Right renal pelvis (tissue), 4 donors: Measurements from ENCODE around the gene NR5A2. TPM values are rescaled to one million over a fixed set of nuclear protein-coding genes. Genes with fewer than 3 reads are reported as not detected.

Source experiments
- DNase-seq, 4 donors: peaks; one replicate each; pipeline ENCODE4 v3.0.0-alpha.2; 2013; ENCODE audit warnings: low read depth in 4 of 4, low spot score in 3 of 4, missing footprints in 1 of 4
- polyA plus RNA-seq, 4 donors: library from polyadenylated mRNA; unstranded; fragments of 120-200 nt; gene quantifications; one replicate each; pipeline ENCODE4 v1.2.1, GENCODE V29; 2013; ENCODE audit not compliant: insufficient read length in 4 of 4

The NR5A2 gene
- polyA plus RNA-seq, 4 donors: 2.1 to 2.9 (median 2.3) TPM

DNA sequence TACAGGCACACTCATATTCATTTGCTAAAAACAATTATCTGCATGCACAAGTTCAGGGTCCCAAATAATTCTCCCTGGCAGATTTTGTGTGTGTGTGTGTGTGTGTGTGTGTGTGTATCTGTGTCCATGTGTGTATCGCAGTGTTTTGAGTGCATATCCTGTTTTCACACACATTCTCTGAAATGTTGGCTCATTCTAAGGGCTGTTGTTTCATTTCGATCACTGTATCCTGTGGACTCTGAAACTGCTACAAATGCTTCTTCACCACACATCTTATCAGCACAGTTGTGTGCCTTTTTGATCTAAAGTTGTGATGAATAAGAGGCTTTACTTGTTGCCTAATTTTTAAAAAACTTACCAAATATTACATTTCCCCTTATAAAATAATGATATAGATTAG lies 34.6 kb downstream of the NR5A2 start:
- DNase-seq: no peak

DNA sequence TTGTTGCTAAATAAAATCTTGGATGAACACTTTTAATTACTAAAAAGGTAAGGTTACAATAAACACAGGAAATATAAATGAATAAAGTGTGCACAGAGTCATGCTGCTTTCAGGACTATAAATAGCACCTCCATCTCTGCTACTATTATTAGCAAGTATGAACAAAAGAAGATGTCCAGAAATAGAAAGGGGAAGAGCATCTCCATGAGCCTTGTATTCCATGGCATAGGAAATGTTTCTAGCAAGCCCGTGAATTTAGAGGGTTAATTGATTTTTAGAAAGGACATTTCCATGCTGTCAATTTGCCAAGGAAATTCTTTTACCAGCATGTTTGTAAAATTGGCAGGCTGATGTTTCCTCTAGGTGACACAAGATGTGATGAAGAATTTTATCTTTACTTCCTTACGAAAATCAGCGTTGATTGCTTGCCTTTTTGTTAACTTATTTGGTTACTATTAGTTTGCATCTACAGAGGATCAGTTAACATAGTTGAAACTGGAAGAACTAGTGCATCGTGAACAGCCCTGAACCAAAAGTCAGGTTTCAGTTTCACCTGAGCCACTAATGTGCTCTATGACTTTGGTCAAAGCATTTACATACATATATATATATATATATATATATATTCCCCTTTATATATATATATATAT lies 45.3 kb downstream of the NR5A2 start:
- no peak for DNase-seq

DNA sequence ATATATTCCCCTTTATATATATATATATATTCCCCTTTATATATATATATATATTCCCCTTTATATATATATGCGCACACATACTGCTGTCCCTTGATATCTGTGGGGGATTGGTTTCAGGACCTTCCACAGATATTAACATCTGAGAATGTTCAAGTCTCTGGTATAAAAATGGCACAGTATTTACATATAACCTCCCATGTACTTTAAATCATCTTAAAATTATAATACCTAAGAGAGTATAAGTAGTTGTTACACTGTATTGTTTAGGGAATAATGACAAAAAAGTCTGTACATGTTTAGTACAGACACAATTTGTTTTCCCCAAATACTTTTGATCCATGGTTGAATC lies 45.8 kb downstream of the NR5A2 start:
- no peak for DNase-seq

DNA sequence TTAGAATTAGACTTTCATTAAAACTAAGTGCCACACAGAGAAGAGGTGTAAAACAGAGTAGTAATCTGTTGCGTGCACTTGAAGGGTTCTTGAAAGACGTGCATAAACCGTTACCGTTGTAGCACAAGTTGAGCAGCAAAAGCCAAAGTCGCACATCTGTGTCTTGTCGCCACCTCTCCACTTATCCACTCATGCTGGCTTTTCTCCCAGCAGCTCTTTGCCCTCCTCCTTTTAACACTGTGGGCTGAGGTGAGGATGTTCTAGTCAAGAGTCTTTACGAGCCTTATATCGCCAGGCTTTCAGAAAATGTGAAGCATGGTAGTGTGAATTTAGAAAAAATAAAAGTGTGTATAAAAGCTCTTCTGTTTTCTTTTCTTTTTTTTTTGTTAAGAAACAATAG lies 48.0 kb downstream of the NR5A2 start:
- DNase-seq: no peak

DNA sequence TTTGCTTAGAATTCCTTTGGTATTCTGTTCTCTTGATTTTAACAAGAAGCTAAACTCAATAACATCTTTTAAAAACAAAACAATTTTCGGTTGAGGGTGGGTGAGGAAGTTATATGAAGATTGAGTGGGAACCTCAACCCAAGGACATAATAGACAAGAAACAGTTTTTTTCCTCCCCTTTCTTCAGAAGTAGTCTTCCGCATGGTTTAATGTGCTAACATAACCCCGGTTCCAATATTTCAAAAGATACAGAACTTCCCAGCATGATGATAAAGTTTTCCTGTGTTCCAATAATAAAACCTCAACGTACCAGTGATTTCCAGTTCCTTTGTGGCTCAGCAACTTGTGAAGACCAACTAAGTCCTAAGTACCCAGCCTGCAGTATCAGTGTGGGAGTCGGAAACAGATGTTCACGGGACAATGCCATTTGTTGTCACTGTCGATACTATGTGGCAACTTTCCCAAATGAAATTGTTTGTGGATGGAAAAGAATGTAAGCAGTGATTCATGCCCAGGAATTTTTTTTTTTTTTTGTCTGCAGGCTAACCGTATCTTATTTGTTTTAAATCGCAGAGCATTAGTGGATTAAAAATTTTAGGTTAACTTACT lies 48.5 kb downstream of the NR5A2 start:
- no peak for DNase-seq

DNA sequence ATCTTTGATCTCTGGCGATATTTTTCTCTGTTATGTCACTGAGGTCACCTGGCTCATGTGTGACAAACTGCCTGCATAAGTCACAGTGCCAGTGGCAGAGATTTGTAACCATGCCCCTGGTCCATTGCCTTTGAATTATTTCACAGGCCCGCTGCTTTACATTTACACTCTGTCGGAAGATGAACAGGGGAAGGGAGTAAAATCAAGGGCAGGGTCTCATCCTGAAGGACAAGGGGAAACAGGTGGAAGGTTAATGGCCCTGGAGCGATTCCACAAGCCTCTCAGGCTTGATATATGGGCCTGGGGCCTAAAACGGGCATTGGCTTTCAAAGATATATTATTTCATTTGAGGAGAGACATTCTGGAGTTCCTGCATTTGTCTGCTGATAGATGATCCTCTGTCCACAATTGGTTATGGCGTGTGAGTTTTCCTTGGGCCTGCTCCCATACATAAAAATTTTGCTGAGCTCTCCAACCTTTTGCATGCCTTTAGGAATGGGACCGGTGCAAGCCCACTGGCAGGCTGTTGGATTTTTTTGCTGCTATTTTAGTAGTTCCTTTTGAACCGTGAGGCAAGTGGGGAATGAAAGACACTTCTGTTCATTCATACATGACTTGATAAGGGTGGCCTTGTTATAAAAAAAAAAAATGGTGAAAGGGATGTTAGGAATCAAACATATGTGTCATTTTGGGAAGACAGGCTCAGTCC lies 51.9 kb downstream of the NR5A2 start:
- no peak for DNase-seq

DNA sequence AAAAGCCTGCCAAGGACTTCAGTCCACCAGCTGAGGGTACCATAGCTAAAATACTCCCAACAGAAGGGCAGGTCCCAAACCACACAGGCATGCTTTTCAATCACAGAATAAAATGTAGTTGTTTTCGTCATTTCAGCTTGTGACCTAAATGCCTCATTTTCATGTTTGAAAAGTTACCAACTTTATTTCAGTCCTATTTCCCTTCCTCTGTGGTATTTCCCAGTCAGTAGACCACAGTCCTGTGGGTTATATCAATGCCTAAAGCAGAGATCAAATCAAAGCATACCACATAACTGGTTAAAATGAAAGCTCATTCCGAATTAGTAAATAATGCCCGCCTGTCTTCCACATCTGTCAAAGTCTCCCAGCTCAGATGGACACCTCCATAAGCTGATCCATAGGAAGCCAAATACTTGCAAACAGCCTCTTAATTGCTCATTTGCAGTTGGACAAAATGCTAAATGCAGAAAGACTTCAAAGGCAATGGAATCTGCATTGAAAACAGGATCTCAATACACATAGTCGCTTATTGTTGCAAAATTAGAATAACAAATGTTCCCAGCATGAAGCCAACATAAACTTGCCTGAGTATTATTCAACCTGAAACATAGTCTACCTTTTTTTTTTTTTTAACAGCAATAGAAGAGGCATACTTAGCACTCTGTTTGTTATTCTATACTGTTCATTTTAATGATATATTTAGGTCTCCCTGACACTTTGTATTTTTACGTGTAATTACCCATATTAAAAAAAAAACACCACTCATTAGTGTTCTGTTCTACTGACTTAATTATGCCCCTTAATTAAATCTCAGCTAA lies 53.9 kb downstream of the NR5A2 start:
- no peak for DNase-seq

DNA sequence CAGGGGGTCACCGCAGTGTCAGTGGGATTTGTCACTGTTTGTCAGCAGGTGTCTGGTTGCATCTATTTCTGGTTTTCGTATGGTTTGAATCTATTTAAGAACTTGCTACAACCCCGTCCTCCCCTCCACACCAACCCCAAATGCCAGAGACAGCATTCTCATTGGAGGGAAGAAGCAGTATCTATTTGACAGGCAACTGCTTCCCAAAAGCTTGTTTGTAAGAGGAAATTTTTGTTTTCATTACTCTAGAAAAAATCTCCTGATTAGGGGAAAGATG lies 54.4 kb downstream of the NR5A2 start:
- DNase-seq: no peak

- no peak for DNase-seq
Measured at GRCh38 chr1:200082329-200082728, 54.8 kb downstream of the NR5A2 start.

GRCh38 chr1:200090252-200091159 lies 63.0 kb downstream of the NR5A2 start:
- no peak for DNase-seq

GRCh38 chr1:200095057-200095577 lies 67.6 kb downstream of the NR5A2 start:
- no peak for DNase-seq

- DNase-seq: no peak
Measured at GRCh38 chr1:200096774-200097173, 69.3 kb downstream of the NR5A2 start.

DNA sequence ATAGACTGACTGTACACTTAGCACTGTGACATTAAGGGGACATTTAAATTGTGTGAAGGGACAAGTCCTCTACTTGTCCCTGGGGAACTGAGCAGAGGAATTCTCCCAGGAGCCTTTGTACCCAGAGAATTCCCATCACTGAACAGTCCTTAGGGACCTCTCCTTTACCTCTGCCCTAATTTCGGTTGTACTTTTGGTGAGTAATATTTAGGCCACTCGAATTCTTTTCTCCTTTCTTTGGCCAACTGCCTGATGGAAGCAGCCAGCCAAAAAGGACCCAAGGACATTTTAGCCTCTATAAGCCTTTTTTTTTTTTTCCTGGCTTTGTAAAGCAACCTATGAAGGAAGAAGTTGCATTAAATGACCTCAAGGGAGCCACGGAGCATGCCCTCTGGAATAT lies 71.5 kb downstream of the NR5A2 start:
- no peak for DNase-seq

DNA sequence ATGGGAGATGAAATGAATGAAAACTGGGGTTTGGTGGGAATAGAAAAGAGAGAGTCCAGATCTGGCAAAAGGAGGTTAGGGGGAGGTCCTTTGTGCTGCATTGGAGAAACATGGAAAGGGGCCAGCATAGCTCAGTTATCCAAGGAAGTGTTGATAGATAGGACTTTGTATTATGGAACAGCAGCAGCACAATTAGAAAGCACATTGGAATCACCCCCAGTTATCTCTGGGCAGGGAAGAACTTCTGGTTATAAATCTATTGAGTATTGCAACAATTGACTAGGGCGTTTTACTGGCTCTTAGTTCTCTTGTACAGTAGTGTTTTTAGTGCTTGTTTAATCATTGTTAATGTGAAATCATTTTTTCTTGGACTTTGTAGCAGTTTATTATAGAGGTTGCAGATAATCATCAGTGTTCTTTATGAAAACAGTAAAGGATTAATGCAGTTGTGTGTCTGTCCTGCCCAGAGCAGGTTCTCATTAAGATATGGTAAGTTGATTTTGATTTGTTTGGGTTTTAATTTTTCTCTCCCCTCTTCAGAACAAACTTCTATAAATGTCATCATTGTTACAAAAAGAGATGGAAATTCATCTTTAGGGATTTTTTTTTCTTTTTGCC lies 76.6 kb downstream of the NR5A2 start:
- DNase-seq: no peak

DNA sequence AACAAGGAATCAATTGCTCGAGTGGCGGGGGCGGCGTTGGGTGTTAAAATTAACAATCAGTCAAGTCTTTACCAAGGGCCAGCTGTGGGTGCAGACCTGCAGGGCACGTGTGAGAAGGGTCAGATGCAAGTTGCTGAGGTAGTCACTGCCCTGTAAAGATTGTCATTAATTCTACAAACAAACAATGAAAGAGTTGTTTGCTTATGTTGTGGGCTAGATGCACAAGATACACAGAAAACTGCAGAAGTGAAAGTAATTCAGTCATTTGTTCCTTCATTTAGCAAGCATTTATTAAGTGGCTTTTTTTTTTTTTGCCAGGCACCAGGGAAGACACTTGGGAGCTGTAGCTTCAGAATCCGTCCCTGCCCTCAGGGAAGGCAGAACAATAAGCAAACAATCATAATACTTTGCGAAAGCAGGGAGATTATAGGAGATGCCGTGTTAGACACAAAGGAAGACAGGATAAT lies 79.5 kb downstream of the NR5A2 start:
- no peak for DNase-seq

GRCh38 chr1:200108659-200109058 lies 81.1 kb downstream of the NR5A2 start:
- no peak for DNase-seq

- no peak for DNase-seq
Measured at GRCh38 chr1:200112290-200112689, 84.8 kb downstream of the NR5A2 start.

DNA sequence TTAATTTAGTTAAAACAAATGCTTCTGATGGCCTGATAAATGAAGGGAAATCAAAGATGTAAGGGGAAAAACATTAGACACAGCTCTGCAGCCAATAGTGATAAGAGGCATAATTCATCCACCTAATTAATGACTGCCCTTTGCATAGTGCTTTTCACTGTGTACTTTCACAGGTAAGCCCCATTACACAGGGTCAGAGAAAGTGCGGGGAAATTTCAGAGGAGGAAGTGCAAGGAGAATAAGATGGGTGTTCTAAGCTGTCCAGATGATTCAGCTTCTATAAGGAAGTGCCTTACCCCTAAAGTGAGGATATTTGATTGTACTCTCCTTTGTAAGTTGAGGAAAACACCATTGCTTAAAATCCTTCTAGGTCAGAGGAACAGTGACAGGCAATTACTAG lies 88.0 kb downstream of the NR5A2 start:
- no peak for DNase-seq

- no peak for DNase-seq
Measured at GRCh38 chr1:200116324-200116723, 88.8 kb downstream of the NR5A2 start.
